Measurements from ENCODE around the gene AKR1C2. TPM values are rescaled to one million over a fixed set of nuclear protein-coding genes. Genes with fewer than 3 reads are reported as not detected.

AKR1C2 gene
- total RNA-seq, 1 donor from 2014 or later, result 4.7 TPM

DNA sequence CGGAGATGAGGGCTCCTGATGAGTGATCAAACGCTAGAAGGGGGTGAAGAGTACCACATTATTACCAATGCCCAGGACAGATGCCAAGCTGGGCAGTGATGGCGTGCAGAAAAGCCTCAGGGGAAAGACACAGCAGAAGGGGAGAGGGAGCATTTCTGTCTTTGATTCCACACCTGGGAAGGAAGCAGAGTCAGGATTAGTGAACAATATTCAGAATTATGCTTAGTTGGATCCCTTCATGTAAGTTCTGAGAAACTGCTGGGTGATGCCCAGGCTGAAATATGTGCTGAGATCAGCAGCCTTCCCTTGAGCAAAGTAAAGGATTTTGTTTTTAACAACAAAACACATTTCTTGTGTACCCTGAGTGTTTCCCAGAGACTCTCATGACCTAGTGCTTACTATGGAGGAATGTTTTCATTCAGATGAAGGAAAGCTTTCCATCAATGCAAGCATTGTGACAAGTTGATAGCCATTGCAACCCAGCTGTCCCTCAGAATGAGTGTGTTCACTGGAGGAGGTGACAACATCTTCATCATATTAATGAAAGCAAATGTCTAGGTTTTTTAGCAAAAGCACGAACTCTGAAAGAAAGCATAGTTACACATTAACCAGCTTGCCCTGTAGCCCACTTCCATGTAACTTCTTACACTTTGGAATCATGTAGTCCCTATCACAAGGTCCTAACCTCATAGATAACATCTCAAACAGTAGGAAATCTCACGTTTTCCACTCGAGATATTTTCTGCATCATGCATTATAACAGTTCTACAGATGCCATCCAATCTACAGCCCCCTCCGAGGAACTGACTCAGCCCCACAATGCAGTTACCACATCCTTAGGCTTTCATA lies 64.2 kb downstream of the AKR1C2 start:
- DNase-seq (ENCODE audit: low spot score), result no peak
- Histone ChIP-seq H4K20me1 (ENCODE audit: low read depth) (no peaks in the 10 kb centered on the region), H2AFZ (replicated peaks) (no peak overlapping the region), H3K9me3 (ENCODE audit: low read depth) (no peaks in the 10 kb centered on the region), H3K27me3 (no peaks in the 10 kb centered on the region), H3K79me2 (ENCODE audit: low read depth) (no peaks in the 10 kb centered on the region), H3F3A (ENCODE audit: low read depth) (no peaks in the 10 kb centered on the region), H3K4me3 (no peak overlapping the region), H3K4me2 (no peak overlapping the region), H3K4me1 (no peaks in the 10 kb centered on the region), H3K36me3 (no peaks in the 10 kb centered on the region), H3K27ac (no peak overlapping the region), H3K9ac (no peak overlapping the region)
- Mint-ChIP-seq H3K27ac (no peak overlapping the region), H3K36me3 (no peaks in the 10 kb centered on the region), H3K9me3 (peaks cover 3% of the 10 kb centered on the region), H3K4me3 (no peak overlapping the region), H3K27me3 (ENCODE audit: insufficient read depth, low read depth) (peaks cover 2% of the 10 kb centered on the region), H3K4me1 (no peaks in the 10 kb centered on the region)
- TF ChIP-seq EZH2phosphoT487 (IDR thresholded peaks at IDR 0.05) (no peak), EZH2 (IDR thresholded peaks at IDR 0.05) (no peak)
- TF ChIP-seq, protein P1, sequence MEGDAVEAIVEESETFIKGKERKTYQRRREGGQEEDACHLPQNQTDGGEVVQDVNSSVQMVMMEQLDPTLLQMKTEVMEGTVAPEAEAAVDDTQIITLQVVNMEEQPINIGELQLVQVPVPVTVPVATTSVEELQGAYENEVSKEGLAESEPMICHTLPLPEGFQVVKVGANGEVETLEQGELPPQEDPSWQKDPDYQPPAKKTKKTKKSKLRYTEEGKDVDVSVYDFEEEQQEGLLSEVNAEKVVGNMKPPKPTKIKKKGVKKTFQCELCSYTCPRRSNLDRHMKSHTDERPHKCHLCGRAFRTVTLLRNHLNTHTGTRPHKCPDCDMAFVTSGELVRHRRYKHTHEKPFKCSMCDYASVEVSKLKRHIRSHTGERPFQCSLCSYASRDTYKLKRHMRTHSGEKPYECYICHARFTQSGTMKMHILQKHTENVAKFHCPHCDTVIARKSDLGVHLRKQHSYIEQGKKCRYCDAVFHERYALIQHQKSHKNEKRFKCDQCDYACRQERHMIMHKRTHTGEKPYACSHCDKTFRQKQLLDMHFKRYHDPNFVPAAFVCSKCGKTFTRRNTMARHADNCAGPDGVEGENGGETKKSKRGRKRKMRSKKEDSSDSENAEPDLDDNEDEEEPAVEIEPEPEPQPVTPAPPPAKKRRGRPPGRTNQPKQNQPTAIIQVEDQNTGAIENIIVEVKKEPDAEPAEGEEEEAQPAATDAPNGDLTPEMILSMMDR (IDR thresholded peaks at IDR 0.05), result no peak

Small RNAs within 50 kb of the gene (small RNA-seq; reads per million reads assigned to genes)
- gene RF00096, result not detected

Other genes starting within 250 kb of the AKR1C2 start
- gene AKR1E2, start 177.7 kb downstream of the AKR1C2 start, total RNA-seq (ENCODE audit: low replicate concordance), result 3.4 and 4.4 TPM in 2 replicates
- gene AKR1C1, start 40.4 kb downstream of the AKR1C2 start, total RNA-seq (ENCODE audit: low replicate concordance), result 2.9 and 3.7 TPM in 2 replicates
- gene AKR1C3, start 90.6 kb upstream of the AKR1C2 start, total RNA-seq (ENCODE audit: low replicate concordance), result 1.9 and 2.8 TPM in 2 replicates
- gene AKR1C8, start 181.3 kb upstream of the AKR1C2 start, total RNA-seq (ENCODE audit: low replicate concordance), result not detected in 2 replicates
- gene AKR1C4, start 193.0 kb upstream of the AKR1C2 start, total RNA-seq (ENCODE audit: low replicate concordance), result not detected in 2 replicates